Stimulated activated CD4-positive, alpha-beta T cell treated with anti-CD3 and anti-CD28 coated beads, Interleukin-4, amount 100 ng/mL, for 1 hour (primary cell): ENCODE data around the gene C1QTNF1.

Experiments
- DNase-seq: peaks from one replicate; pipeline ENCODE4 v3.0.0-alpha.2; 2020

The C1QTNF1 gene, protein sequence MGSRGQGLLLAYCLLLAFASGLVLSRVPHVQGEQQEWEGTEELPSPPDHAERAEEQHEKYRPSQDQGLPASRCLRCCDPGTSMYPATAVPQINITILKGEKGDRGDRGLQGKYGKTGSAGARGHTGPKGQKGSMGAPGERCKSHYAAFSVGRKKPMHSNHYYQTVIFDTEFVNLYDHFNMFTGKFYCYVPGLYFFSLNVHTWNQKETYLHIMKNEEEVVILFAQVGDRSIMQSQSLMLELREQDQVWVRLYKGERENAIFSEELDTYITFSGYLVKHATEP

DNA sequence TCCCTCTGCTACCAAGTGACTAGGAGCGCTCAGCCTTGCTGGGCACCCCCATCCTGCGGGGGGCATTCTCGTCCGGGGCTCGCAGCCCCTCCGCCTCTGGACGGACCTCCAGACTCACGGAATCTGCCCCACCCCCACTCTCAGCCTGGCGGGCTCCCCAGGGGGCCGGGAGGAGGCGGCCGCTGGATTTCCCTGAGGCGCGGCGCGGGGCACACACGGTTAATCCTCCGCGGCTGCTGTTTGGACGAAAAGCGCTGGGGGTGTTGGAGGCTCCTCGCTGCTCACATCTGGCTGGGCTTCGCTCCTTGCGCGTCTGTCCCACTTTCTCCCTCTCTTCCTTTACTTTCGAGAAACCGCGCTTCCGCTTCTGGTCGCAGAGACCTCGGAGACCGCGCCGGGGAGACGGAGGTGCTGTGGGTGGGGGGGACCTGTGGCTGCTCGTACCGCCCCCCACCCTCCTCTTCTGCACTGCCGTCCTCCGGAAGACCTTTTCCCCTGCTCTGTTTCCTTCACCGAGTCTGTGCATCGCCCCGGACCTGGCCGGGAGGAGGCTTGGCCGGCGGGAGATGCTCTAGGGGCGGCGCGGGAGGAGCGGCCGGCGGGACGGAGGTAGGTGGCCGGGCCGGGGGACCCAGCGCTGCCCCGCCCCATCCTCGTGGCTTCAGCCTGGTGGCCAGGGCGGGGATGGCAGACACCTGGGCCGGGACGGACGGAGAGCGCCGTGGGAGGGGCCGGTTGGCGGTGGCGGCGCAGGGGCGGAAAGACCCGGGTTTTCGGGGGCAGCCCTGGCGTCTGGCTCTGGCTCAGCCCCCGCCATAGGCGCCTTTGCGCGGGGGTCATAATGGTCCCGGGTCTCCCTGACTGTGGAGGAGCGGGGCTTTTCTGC is at the start of gene C1QTNF1:
TSS of gene C1QTNF1 (plus strand) at position 284 of the 886 bp plus-strand sequence. CDS start 19,800 bp downstream, outside the sequence.
- DNase-seq, result peak; percentile 31

DNA sequence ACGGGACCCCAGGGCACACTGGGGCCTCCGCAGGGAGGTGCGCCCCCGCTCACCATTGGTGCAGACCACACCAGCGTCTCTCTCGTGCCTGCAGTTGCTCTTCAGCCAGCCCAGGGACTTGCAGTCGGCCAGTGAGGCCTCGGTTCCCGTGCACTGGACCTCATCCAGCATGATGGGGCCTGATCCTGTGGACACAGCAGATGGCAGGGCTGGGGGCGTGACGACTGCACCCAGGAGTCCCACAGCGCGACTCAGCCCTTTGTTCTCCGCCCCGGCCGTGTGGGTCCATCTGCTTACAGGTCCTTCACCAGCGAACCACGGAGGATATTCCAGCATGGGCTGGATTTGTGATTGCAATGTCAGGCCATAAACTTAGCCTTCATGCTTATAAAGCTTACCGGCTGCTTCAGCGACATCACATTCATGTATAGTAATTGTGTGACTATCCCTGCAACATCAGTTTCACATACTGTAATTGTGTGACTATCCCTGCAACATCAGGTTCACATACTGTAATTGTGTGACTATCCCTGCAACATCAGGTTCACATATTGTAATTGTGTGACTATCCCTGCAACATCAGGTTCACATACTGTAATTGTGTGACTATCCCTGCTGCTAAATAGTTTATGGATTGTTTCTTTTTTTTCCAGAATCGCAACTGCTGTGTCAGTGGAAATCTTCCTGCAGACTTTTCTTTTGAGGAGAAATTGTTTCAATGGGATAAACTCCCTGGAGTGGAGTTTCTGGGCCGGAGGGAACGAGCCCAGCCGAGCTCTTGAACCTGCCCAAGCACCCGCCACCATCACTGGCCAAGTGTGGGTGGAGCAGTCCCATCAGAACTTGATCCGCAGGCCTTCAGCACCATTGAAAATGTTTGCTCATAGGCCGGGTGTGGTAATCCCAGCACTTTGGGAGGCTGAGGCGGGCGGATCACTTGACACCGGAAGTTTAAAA is 49.1 kb upstream of the C1QTNF1 start:
- no peak for DNase-seq

DNA sequence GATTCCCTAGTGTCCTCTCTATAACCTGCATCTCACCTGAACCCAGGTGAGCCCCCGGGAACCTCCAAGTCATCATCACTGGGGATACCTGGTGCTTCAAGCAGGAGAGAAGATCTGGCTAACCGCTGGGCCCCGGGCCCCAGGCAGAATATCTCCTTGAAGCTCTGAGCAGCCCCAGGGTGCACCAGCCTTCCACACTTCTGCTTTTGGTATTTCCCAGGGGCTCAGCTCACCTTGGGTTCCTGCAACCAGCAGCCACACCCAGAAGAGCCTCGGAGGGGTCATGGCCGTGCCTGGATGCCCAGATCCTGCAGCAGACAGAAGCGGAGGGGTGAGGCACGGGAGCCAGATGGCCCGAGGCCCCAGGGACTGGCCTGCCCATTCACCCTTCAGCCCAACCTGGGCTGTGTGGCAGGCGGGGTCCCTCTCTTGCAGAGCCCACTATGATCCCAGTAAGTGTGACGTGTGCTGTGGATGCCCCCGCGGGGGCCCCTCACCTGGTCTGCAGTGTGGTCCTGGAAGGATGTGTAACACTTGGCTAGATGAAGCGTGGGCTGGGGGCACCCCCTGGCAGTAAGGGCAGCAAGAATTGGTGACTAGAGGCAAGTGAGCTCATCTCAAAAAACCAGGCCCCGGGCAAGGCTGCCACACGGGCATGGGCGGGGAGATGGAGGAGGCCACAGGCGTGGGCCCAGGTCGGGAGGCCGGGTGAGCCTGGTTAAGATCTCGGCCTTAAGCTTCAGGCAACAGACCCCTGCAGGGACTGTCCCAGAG is 46.9 kb upstream of the C1QTNF1 start:
- no peak for DNase-seq

DNA sequence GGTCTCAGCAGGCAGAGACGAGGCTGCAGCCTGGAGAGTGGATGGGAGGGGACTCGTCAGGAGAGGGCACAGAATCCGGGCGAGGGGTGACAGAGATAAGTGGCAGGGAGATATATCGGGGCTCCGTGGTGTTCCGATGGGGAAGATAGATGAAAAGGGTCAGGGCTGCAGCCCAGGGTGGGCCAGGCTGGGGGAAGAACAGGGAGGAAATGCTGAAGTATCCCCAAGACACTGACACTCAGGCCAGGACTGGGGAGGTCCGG is 46.4 kb upstream of the C1QTNF1 start:
- DNase-seq, result no peak

DNA sequence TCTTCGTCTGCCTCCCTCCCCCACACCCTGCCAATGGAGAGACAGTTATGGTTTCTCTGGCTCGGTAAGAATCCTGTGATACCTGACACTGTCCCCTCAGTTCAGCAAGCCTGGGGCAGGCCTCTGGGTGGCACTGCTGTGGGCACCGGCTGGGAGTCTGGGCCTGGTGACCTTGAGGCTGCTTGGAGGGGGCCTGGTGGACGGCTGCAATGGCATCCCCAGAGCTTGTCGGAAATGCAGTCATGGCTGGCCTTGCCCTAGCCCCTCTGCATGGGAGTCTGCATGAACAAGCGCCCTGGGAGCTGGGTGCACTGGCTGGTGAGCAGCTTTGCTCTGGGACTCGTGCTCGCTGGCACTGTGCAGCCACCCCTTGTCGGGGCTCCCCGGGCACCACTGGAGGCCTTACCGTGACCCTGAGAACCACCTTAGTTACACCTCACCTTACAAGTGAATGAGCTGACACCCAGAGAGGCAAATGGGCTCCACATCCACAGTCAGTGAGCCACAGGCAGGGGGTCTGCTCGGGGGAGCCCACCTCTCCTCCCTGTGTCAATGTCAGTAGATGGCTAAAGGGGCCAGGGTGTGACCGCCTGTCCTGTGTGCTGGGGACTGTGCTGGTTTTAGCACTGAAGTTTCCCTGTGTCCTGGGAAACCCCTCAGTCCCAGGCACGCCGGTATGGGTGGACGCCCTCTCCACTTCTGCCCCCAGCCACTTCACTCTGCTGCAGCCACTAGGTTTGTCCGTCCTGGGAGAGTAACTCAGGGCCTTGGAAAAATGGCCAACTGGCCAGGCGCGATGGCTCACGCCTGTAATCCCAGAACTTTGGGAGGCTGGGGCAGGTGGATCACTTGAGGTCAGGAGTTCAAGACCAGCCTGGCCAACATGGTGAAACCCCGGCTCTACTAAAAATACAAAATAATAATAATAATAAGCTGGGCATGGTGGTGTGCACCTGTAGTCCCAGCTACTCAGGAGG is 45.7 kb upstream of the C1QTNF1 start:
- no peak for DNase-seq

DNA sequence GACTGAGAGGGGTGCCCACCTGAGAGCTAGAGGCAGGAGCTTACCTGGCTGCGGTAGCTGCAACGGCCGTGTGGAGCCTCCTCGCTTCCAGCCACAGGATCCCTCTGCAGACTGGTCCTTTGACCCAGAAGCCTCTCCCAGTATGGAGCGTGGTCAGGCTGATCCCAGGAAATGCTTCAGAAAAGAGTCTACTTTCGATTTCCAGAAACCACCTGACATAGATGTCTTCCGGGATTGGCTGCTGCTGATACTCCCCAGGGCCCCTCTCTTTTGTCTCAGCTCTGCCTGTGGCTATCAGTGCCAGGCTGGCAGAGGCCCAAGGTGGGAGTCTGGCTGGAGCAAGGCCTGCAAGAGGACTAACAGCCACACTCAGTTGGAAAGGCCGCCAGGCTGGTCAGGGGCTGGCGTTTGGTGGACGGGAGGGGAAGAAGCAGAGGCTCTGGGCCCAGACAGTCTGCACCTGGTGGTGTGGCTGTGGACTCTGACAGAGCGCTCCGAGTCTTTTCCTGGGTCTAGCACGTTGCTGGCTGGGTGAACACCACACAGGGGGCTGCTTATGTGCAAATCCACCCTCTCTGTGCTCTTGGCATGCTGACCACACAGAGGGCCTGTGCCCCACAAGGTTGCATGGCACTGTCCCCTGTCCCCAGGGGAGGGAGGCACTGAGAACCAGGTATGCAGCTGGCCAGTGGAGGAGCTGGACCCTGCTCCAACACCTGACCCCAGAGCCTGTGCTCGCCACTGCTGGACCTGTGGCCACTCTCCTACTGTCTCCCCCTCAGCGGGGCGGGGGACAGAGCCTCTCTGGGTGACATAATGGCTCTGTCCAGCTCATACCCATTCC is 44.0 kb upstream of the C1QTNF1 start, which contains the start of gene LGALS3BP:
TSS of gene LGALS3BP (minus strand) at position 144 of the 844 bp plus-strand sequence. CDS start 2,732 bp downstream, outside the sequence.
- DNase-seq, result no peak

DNA sequence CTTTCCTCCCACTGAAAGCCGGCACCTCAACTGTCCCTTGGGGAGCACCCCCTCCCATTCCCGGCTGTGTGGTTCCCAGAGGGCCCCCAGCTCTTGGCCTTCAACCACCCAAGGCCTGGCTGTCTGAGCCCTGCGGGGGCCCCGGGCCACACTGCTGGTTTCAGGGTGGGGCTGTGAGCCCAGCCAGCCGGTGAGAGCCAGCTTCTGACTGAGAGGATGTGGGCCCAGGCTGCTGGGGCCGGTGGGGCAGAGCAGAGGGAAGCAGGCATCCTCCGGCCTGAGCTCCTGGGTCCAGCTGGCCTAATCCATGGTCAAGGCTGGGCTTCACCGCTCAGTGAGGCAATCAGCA is 43.4 kb upstream of the C1QTNF1 start:
- no peak for DNase-seq

DNA sequence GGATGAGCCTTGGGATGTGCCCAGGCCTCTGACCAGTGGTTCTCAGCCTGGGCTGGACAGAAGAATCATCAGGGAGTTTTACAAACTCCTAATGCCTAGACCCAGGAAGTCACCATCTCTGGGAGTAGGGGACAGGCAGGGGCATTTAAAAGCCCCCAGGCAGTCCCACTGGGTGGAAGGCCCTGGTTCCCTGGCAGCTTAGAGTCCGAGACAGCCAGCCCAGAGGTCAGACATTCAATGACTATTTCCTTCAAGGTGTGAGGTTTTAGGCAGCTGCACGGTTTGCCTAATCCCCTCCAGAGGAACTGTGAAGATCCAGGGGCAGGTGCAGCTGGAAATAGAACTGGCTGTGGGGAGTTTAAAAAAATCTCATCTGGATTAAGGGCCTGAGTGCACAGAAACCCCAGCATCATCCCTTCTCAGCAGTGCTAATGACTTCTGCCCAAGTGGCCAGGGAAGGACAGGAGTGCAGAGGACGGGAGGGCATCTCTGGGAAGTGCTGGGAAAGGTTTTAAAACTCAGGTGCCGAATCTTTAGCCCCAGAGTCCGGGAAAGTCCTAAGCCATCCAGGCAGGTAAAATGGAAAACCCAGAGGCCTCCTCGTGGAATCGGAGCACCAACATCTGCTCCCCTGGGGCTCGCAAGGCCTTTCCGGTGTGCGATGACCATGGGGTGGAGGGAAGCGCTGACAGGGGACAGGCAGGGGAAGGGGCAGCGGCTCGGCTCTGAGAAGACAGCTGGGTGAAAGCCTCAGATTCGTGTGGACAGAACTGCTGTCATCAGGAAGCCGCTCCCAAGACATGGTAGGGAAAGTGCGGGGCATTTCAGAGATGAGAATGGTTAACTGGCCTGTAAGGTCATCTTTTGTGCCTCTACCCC is 42.7 kb upstream of the C1QTNF1 start:
- no peak for DNase-seq

DNA sequence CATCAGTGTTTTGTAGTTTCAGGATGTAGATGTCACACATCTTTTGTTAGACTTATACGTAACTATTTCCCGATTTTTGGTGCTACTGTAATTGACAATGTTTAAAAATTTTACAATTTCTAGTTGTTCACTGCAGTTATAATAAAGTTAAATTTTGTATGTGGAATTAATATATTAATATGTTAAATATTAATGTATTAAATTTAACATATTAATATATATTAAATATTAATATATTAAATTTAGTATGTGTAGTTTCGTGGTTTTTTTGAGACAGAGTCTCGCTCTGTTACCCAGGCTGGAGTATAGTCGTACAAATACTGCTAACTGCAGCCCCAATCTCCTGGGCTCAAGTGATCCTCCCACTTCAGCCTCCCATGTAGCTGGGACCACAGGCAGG is 38.6 kb upstream of the C1QTNF1 start:
- no peak for DNase-seq

DNA sequence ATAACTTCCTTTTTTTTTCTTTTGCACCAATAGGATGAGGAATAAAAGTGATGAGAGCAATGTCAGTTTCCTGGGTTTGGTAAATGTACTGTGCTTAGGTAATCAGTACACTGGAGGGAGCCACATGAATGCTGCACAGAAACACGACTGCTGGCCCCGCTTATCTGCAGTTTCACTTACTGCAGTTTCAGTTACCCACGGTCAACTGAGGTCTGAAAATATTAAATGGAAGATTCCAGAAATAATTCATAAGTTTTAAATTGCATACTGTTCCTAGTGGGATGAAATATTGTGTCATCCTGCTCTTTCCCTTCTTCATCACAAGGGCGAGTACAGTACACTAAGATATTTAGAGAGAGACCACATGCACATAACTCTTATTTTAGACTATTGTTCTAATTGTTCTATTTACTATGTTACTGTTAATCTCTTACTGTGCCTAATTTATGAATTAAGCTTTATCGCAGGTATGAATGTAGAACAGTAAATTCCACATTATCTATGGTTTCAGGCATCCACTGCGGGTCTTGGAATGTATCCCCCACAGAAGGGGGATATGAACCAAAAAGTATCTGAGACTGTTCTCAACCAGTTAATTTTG is 37.8 kb upstream of the C1QTNF1 start:
- DNase-seq, result no peak

DNA sequence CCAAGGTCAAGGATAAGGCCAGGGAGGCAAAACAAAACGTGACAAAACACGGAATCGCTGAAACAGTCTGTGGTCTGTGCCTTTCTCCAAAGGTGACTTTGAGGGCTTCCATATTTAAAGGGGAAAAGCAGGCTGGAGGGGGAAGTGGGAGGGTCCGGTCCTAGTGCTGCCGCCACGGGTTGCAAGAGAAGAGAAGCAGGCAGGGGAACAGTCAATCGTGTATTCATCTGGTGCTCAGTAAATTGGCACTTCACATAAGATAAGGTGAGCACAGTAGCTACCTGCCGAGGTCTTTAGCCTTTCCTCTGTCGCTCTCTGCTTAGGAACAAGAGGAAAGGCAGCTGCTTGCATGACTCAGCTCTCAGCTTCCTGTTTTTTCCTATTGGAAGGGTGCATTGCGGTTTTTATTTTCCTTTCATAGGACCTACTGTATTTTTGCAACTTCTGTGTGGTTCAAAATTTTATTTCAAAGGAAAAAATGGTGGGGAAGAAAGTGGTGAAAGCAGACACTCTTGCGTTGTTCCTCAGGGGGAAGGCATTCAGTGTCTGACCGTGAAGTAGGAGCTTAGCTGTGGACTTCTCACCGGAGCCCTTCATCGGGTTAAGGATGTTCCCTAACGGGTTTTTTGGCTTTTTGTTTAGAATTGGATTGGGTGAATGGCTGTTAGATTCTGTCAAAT is 37.2 kb upstream of the C1QTNF1 start:
- no peak for DNase-seq

DNA sequence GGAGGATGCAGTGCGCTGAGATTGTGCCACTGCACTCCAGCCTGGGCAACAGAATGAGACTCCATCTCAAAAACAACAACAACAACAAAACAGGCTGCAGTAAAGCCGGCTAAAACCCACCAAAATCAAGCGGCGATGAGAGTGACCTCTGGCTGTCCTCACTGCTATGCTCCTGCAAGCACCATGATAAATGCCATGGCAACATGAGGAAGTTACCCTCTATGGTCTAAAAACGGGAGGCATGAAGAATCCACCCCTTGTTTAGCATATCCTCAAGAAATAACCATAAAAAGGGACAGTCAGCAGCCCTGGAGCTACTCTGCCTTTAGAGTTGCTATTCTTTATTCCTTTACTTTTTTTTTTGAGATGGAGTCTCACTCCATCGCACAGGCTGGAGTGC is 35.8 kb upstream of the C1QTNF1 start:
- no peak for DNase-seq

DNA sequence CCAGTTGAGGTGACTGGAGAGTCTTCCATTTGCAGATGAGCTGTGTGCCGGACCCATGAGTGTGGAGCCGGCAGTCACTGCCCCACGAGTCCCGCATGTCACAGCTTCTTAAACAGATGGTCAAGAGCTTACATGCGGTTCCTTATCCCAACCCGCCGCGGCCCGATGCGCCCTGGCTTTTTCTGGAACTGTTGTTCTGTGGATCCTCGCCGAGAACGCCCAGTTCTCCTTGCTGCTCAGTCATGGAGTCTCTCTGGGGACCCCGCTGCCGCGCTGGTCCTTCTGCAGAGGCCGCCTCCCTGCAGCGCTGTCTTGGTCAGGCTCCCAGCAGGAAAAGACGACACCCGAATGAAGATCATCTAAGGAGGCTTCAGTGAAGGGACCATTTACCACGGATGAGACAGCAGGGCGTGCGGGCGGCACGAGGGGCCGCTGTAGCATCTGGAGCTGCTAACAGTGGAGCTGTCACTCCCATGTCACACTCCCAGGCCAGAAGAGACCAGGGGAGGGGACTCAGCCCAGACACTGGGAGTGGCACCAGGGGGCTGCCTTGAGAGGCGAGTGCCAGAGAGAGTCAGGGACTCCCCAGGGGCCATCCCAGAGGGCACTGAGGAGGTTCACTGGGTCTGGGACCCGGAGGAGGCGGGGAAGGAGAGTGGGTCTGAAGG is 33.5 kb upstream of the C1QTNF1 start:
- no peak for DNase-seq

DNA sequence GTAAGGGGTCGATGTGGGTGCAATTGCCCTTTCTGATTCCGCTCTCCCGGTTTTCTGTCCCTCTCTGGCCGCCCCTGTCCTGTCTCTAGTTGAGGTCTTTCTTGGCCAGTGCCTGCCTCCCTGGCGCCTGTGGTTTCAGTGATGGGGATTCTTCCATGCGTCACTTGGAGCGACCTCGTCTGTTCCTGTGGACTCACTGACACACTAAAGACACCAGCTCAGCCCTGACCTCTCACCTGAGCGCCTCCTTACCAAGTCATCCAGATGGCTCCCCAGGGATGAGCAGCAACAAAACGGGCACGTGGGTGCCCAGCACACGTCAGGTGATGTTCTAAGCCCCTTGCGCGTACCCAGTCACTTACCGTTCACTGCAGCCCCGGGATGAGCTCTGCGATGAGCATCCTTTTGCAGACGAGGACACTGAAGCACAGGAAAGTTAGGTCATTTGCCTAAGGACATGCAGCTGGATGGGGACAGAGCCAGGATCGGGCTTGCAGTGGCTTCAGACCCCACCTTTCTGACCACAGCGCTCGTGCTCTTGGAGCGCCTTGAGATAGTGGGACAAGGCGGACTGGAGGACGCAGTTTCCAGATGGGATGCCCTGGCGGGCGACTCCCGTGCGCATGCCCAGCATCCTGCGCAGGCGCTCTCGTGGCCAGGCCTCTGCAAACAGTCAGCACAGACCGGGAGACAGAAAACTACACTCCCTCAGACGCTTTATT is 32.8 kb upstream of the C1QTNF1 start:
- no peak for DNase-seq

DNA sequence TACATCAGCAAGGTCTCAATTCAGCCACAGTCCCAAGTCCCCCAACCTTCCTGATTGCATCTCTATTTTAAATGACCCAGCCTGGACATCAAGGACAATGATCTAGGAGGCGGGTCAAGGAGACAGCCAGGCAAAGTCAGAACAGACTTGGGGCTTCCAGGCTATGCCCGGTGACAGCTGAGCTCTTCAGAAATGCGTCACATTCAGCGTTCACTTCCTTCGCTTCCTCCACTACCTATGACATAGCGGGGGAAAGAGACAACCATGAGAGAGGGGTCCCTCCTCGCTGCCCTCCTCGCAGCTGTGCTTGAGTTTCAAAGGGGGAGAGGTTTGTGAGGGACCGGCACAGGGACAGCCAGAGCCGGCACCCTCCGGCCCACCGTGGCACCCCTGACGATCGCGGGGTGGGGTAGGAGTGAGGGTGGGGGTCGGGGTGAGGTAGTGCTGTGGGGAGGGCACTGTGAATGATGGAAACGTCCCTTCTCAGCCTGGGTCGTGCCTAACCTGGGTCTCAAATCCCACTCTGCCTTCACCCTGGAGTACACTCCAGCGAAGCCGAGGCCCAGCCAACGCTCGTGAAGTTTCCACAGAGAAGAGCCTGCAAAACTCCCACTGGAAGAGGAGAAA is 31.9 kb upstream of the C1QTNF1 start:
- DNase-seq, result no peak

DNA sequence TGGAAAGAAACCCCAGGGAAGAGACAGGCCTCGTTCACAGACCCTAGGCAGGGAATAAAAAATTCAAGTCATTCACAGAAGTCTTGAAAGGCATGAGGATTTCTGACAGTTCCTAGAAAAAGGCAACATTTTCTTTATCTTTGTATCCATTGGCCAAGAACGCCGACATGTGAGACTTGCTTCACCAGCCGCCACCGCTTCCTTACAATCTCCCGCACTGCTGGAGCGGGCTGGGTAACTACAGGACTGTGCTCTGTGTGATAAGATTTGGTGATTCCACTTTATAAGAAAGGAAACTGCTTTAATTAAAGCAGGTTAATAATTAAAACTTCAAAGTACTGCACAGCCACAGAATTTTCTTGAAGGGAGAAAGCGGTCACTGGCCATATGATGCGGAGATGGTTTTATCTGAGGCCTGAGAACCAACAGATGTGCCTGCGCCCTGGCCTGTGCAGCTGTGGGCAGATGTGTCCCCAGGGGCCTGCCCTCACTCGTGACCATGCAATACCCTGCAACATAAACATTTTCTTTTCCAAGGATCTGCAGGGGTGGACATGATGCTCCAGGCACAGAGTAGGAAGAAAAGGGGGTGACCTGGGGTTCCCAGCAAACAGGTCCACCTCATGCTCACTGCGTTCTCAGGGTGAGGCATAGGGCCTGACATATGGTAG is 31.3 kb upstream of the C1QTNF1 start:
- DNase-seq, result no peak
